GM19239 (cell line): ENCODE data around the gene HOXC5.
A peak's percentile ranks its signal among the peaks of the same experiment; 100 is the strongest.

Experiments
- DNase-seq: peaks from one replicate; pipeline ENCODE4 v3.0.0; 2011; ENCODE audit warnings: low spot score; ENCODE audit not compliant: insufficient read length
- FAIRE-seq: peaks from 2 replicates; lab custom pipeline; 2011; peaks lifted over from hg19 to GRCh38; lab: Jason Lieb, UNC

The HOXC5 gene

DNA sequence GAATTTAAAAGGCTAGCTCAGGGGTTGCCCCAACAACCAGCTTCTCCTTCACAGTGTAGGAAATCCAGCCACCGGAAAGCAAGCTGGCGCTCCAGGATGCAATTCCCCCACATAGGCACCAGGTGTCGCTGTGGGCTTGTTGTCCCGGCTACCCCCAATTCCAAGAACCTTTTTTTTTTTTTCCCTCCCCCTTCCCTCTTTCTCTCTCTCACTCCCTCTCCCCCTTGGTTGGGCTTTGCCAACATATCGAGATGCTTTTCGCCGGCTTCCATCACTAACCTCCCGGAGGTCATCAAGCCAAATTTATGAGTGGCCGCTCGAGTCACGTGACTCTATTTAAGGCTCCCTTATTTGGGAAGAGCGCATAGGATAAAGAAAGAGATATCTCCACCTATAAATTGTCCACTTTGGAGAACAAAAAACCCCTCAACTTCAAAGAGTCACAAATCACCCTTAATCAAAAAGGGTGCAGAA lies at the start of gene HOXC5:
HOXC5 (plus strand) TSS at position 424 of the 474 bp plus-strand sequence. CDS start 73 bp downstream, outside the sequence.
- FAIRE-seq (peak; percentile 88), DNase-seq (peak; percentile 85)

DNA sequence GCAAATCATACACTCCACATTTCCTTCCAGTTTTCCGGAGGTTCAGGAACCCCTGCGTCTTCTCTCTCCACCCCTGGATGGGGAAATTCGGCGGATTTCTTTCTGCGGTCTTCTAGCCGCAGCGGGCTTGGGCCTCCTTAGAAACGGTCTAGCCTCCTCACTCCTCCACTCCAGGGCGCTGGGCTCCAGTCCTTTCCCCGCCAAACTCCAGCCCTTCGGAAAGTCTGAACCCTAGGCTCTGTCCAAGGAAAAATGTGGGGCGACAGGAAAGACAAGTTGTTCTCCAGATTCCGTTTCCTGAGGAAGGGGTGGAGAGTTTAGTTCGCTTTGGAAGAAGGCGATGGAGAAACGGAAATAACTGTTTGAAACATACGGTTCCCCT lies 49.3 kb upstream of the HOXC5 start:
- no peak for DNase-seq
- no peak for FAIRE-seq

DNA sequence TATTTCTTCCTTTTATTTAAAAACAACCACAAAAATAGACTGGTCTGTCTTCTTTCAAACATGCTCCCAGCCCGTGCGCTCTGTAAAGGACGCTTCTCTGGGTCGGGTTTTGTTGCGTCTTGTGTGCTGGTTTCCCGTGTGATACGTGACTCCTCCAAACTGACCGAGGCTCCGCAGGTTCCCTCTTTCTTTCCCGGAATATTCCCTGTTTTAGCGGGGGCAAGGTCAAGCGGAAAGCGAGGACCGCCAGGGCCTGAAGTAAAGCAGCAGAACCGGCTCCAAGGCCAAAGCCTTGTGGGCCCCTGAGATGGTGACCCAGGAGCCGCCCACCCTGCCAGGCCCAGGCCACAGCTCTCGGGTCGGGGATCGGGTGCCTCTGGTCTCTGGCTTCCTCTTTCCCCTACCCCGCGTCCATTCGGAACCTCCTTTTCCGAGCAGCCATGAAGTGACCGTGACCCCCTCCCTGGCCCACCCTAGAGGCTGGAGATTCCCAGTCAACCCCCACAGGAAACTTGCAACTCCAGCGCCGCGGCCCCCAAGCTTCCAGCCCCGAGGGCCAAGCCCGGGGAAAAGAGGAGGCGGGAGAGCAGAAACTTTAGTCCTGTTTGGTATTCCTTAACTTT lies 48.8 kb upstream of the HOXC5 start:
- FAIRE-seq (no peak), DNase-seq (no peak)

DNA sequence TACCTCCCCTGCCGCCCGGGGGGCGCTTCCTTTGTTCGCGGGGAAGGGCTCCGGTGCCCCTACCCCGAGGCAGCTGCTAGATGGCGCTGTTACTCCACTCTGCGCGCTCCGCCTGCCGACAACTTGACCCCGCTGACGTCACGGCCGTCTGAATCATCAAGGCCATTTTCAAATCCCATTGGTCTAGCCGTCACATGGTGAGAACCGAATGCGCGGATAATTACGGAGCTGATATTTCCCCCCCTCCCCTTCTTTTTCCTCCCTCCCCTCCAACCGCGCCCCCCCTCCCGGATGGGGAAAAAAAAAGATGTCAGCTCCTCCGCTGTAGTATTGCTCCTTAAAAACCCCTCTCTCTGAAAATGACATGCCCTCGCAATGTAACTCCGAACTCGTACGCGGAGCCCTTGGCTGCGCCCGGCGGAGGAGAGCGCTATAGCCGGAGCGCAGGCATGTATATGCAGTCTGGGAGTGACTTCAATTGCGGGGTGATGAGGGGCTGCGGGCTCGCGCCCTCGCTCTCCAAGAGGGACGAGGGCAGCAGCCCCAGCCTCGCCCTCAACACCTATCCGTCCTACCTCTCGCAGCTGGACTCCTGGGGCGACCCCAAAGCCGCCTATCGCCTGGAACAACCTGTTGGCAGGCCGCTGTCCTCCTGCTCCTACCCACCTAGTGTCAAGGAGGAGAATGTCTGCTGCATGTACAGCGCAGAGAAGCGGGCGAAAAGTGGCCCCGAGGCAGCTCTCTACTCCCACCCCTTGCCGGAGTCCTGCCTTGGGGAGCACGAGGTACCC lies 47.8 kb upstream of the HOXC5 start, which contains the start of gene HOXC10:
HOXC10 (plus strand) TSS at position 246 of the 791 bp plus-strand sequence; CDS start at position 360, 114 bp downstream.
- FAIRE-seq = peak; percentile 73
- peak; percentile 70 for DNase-seq

DNA sequence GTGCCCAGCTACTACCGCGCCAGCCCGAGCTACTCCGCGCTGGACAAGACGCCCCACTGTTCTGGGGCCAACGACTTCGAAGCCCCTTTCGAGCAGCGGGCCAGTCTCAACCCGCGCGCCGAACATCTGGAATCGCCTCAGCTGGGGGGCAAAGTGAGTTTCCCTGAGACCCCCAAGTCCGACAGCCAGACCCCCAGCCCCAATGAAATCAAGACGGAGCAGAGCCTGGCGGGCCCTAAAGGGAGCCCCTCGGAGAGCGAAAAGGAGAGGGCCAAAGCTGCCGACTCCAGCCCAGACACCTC lies 47.2 kb upstream of the HOXC5 start:
- FAIRE-seq (no peak), DNase-seq (no peak)

DNA sequence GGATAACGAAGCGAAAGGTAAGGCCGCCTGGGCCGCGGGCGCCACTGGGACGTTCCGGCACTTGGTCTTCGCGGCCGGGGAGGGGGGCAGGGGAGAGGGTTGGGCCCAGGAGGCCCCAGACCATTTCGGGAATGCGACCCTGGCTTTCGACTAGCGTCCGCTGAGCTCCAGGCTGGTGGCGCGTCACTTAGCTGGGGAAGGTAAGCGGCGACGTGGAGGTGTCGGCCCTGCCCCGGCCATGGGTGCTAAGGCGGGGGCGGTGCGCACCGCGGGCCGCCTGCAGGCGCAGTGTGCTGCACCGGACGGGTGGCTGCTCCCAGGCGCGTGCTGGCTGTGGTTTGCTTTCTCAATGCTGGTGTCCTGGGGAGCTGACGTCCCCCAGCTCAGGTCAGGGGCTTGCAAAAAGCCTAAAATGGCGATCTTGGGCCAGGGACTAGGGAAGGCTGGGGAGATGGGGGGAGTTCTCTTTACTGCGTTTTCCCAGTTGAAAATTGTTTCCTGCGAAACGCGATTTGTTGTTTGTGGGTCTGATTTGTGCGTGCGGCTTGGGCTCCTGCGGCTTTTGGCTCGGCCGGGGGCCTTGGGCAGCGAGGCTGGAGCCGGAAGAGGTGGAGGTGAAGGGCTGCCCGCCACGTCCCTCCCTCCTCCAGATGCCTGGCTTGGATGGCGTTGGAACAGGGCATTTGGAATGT lies 46.7 kb upstream of the HOXC5 start:
- DNase-seq = no peak
- FAIRE-seq = no peak

DNA sequence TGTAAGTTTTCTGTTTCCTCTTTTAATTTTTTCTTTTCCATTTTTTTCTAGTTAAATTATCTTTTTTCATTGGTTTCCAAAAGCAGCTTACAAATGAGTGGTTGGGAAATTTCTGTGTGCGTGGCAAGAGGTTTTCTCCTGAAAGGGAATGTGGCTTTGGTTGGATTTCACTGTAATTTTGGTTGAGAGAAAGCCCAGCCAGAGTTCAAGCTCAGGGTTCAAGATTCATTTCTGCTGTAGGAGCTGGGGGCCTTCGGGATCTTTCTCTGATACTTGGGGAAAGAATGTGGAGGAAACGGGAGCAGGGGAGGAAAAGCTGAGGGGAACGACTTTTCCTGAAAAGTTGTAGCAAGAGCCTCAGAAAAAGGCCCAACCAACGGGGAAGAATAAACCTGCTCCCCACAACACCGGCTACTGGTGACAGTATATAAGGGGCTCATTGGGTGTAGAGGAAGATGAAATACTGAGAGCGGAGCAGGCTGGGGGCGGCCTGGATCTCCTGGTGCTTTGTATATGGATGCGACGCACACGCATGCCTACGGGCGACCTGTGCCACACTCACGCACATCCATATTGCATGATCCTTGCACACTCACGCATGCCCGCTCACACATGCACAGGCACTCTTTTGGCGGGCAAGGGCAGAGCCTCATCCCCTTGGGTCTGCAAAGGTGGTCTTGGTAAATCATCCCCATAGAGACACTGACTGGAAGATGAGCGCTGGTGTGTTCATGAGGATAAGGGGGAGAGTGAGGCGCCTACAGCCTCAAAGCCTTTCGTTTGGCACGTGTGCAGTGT lies 46.0 kb upstream of the HOXC5 start:
- DNase-seq (no peak), FAIRE-seq (no peak)

DNA sequence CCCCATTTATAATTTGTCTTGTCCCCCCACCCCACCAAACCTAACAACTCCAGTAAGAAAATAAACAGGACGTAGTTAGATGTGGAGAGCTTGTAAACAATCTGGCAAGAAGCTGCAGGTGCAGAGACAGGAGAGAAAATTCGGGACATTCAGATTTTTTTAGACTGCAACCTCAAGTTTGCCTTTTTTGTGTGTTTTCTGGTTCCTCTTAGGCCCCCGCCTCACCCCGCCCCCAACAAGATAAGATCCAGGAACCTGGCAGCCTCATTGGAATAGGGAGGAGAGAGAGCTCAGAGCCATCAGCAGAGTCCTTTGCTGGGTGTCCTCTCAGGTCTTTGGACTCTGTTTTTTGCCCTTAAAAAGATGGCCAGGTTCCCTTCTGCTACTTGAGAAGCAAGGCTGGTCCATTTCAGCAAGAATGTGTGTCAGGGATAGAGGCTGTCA lies 45.0 kb upstream of the HOXC5 start:
- DNase-seq = no peak
- FAIRE-seq = no peak

DNA sequence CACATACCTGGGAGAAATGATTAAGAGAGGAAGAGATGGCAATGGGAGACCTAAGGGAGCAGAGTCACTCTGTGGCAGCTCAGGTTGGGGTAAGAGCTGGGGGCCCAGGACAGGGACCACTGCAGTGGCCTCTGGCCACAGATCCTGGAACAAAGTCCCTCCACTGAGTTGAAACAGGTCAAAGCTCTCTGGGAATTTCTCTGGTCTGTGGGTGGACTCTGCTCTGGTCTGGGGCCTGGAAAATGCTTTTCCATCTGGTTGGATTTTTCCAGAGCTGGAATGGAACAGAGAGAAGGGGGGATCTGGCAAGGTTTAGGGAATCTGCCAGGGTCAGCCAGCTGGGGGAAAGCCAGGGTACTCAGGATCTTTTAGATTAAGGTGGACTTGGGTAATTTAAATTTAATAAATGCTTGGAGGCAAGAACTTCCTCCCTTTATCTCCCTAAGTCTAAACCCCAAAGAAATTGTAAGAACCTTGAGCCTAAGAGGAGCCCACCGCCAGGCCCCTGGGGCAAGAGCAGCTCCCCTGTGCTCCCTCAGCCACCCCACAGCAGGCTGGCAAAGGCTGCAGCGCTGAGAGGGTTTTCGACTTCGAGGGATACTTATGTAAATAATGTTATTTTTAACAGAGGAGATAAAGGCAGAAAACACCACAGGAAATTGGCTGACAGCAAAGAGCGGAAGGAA lies 44.2 kb upstream of the HOXC5 start:
- FAIRE-seq (no peak), DNase-seq (no peak)

DNA sequence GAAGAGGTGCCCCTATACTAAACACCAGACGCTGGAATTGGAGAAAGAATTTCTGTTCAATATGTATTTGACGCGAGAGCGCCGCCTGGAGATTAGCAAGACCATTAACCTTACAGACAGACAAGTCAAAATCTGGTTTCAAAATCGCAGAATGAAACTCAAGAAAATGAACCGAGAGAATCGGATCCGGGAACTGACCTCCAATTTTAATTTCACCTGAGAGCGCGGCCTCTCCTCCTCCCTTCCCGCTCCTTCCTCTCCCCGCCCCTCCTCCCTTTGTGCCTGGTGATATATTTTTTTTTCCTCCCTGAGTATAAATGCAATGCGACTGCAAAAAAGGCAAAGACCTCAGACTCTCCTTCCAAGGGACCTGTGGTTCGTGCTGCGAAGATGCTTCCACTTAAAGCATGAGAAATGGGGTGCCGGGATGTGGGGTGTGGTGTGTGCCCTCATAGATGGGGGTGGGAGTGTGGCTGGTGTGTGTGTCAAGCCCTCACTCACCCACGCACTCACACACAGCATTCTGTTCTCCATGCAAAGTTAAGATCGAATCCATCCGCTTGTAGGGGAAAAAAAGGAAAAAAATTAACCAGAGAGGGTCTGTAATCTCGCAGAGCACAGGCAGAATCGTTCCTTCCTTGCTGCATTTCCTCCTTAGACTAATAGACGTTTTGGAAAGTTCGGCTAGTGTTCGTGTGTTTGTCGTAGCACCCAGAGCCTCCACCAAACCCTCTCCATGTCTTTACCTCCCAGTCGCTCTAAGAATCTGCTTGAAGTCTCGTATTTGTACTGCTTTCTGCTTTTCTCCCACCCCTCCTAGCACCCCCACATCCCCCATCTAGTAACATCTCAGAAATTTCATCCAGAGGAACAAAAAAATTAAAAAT lies 43.4 kb upstream of the HOXC5 start:
- DNase-seq (no peak), FAIRE-seq (peak; percentile 80)

DNA sequence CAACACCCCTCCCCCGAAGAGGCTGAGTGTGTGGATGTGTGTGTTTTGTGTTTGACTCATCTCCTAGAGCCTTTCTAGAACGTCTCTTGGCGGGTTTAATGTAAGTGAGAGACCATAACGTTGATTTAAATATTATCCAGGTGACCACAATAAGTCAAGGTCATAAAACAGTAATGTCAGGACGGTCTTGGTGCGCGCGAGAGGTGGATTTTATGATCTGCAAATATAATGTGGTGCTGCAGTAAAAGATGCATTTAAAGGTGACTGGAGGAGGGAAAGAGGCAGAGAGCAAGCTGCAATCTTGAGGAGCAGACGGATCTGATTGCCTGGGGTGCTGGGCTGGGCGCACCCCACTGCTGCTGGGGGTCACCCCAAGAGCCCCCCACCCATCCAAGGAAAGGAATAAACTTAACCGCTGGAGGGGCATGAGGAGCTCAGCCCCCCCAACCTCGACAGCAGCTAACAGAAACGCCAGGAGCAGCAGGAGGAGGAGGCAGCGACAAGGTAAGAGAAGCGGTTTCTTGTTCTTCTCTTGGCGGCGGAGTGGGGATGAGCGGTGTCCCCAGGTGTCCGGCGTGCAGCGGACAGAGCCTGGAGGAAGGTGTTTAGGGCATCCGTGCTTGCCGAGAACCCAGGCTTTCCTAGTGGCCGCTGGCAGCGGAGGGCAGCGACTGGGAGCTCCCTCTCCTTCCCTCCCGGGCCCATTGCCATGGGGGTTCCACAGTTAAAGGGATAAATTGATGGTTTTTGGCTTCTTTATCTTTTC lies 42.4 kb upstream of the HOXC5 start:
- no peak for FAIRE-seq

DNA sequence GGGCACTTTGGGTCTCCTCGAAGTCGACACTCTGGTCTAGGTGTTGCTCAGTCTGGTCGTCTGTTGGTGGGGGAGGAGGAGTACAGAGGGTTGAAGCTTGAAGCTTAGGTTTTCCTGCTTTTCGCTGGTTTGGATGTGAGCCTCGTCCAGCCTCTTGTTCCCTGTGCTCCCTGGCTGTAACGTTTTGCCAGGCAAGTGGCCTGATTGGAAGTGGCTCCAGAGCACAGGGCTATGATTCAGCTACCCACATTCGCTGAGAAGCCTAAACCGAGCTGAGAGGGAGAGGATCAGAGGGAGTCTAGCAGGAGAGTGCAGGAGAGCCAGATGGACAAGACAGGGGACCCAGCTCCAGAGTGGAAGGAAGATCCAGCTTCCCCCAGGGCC lies 41.8 kb upstream of the HOXC5 start:
- FAIRE-seq = no peak
- DNase-seq = no peak

More for the DNA sequence above, 42.4 kb upstream of the HOXC5 start:
- DNase-seq = no peak

DNA sequence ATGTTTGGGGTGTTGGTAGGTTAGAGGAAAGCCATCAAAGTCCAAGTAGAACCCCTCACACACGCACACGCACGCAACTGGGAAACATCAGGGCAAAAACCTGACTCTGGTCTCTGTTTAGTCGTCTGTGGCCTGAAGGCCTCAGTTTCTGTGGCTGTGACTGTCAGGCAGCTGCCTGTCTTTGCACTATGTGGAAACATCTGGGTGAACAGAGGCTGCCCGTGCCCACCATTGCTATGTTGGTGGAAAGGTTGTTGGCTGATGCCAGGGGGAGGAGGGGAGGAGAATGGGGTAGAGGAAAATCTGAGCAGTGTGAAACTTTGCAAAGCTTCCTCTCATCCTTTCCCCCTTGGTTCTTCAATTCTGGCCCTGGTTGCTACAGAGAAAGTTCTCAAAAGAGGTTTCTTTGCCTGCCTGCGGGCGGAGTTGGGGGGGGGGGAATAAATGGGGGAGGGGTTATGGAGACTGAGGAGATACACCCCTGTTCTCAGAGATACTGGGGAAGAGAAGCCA lies 40.4 kb upstream of the HOXC5 start:
- FAIRE-seq (no peak), DNase-seq (no peak)

DNA sequence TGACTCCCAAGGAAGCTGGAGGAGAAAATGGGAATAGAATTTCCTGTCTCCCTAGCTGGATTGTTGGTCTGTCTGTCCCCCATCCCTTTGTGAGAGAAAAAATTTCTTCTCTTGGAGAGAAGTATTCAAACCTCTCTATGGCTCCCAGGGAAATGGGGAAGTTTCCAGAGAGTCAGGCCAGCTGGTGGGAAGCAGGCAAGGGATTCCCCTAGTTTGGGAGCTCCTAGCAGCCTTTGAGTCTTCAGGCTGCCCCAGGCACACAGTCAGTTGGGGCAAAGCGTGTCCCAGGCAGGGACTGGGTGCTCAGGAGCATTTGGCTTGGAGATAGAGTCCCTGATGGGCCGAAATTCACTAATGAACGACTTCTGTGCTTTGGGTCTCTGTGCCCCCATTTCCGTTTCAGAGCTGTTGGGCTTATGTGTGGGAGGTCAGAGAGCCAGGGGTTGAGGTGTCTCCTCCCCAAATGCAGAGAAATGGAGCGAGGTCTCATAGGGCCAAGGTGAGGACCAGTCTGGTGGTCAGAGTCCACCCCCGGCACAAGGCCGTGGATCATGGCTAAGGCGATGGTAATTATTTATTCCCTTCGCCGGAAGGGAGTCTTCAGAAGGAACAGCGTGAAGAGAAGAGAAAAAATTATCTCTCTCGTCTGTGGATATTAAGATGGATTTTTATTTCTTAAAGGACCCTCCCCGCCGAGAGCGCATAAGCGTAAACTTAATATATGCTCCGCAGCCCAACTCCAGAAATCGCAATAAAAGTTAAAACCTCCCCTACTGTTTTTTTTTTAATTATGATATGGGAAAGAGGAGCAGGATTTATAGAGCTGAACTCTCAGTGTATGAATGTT lies 39.5 kb upstream of the HOXC5 start:
- no peak for DNase-seq
- no peak for FAIRE-seq

DNA sequence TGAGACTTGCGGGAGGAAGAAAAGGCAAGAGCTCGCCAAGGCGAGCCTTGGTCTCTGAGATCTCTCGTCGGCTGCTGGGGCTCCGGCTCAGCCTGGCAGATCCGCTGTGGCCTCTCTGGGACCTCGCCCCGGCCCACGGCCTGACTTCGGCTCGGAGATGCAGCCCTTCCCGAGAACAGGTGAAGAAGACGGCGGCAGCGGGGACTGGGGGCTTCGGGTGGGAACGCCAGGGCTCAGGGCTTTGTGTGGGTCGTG lies 38.9 kb upstream of the HOXC5 start:
- FAIRE-seq (no peak), DNase-seq (no peak)

DNA sequence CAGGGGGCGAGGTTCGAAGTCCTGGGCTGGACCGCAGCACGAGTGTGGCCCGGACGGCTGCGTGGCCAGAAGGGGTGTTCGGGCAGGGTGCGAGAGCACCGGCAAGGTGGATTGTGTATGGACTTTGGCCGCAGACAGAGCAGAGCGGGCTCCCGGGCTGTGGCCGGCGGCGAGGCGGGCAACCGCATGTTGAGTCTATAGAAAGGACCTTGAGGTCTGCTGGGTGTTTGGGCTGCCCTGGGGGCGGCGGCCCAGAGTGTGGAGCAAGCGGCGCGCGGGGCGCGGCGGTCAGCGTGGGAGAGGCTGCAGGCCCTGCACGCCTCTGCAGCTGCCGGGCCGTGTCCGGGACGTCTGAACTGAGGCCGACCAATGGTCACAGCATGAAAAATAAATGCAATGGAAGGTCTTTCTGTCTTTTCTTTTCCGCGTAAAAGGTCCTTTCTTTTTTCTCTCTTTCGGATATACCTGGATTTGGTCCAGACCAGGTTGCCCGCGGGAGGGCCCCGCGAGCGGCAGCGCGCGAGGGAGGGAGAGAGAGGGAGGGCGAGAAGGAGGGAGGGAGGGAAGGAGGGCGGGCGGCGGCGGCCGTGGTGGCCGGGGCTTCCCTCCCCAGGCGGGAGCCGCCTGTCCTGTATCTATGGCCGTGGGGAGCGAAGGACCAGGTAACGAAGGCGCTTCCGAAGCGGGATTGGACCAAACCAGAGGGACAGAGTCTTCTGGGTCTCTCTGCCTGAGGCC lies 38.4 kb upstream of the HOXC5 start:
- DNase-seq = no peak
- FAIRE-seq = no peak

DNA sequence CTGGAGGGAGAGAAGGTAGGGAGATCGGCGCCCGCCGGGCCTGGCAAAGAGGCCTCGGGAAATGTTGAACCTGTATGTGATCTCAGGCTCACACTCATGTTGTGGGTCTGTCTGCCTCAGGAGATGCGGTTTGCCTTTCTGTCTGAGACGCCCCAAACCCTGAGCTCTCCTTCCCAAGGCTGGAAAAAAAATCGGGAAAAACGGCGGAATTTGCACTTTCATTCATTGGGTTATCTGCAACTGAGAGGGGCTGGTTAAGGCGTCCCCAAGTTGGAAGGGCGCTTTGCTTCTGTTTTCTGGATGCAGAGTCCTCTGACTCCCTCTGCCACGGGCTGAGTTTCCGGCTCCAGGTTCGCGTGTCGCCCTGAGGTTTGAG lies 37.9 kb upstream of the HOXC5 start:
- no peak for FAIRE-seq
- DNase-seq = no peak
